GM18502 (cell line): ENCODE measurements around the gene DIAPH1.

Source experiments
- ATAC-seq: cut with Tn5 transposase; IDR thresholded peaks from one replicate; pipeline ENCODE4 v1.9.1; 2021; ENCODE audit warnings: mild to moderate bottlenecking; ENCODE audit not compliant: unreplicated experiment, poor library complexity

The DIAPH1 gene

DNA sequence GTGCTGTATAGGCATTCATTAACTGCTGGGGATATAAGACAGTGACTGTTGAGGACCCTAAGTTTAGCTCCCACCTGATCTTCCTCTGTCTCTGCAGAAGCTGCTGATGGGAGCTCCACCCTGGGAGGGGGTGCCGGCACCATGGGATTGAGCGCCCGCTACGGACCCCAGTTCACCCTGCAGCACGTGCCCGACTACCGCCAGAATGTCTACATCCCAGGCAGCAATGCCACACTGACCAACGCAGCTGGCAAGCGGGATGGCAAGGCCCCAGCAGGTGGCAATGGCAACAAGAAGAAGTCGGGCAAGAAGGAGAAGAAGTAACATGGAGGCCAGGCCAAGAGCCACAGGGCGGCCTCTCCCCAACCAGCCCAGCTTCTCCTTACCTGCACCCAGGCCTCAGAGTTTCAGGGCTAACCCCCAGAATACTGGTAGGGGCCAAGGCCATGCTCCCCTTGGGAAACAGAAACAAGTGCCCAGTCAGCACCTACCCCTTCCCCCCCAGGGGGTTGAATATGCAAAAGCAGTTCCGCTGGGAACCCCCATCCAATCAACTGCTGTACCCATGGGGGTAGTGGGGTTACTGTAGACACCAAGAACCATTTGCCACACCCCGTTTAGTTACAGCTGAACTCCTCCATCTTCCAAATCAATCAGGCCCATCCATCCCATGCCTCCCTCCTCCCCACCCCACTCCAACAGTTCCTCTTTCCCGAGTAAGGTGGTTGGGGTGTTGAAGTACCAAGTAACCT is 107.8 kb downstream of the DIAPH1 start:
- ATAC-seq: no peak

DNA sequence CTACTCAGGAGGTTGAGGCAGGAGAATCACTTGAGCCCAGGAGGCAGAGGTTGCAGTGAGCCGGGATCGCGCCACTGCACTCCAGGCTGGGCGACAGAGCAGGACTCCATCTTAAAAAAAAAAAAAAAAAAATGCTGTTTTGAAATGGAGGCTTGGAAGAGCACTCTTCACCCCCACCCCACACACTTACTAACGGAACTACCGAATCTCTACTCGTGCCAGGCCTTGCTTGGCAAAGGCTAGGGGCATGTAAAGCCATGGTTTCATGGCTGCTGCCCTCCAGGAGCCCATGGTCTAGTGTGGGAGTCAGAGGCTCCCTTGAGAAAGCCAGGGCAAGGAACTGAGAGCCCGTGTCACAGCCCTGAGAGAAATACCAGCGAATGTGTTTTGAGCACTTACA is 108.6 kb downstream of the DIAPH1 start:
- ATAC-seq: no peak

DNA sequence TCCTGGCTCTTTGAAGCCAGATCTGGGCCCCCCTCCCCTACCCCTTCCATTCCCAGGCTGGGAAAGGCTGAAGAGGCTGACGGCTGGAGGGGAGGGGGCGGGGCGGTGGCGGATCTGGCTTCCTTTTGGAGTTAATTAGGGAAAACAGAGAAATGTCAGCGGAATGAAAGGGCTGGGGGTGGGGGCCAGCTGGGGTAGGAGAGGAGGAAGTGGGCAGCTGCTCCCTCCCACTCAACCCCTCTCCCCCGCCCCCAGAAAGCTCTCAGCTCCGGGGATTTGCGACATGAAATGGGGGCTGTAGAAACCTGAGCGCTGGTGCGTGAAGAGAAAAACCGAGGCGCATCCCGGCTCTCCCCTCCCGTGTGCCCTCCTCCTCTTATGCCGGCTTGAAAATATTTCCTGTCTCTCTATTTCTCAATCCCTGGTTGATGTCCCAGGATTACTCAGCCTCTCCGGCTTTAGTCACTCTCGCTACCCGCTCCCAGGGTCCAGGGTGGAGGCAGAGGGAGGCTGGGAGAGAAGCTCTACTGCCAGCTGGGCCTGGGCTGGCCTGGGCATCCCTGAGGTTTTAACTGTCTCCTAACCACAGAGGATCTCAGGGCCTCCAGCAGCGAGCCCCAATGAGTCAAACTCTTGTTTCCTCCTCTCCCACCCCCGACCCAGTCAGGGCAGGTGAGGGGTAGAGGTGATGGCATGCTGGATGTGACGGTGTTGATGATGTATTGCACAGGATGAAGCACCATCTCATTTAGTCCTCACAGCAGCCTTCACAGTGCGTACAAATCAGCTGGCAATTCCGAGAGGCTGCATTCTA is 109.8 kb downstream of the DIAPH1 start:
- ATAC-seq: no peak

DNA sequence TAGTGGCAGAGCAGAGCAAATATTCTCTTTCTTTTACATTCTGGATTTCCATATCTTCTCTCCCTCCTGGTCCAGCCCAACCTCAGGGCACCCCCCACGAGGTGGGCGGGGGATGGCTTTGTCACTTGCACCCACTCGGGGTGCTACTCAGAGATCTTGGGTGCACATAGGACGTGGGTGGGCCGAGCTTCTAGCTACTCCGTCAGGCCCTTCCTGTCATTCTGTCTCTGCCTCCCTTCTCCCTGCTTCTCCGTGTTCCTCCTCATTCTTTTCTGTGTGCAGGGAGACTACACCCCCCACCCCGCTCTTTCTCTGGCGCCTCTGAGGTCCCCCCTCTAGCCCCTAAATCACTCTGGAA is 110.4 kb downstream of the DIAPH1 start:
- ATAC-seq: no peak

DNA sequence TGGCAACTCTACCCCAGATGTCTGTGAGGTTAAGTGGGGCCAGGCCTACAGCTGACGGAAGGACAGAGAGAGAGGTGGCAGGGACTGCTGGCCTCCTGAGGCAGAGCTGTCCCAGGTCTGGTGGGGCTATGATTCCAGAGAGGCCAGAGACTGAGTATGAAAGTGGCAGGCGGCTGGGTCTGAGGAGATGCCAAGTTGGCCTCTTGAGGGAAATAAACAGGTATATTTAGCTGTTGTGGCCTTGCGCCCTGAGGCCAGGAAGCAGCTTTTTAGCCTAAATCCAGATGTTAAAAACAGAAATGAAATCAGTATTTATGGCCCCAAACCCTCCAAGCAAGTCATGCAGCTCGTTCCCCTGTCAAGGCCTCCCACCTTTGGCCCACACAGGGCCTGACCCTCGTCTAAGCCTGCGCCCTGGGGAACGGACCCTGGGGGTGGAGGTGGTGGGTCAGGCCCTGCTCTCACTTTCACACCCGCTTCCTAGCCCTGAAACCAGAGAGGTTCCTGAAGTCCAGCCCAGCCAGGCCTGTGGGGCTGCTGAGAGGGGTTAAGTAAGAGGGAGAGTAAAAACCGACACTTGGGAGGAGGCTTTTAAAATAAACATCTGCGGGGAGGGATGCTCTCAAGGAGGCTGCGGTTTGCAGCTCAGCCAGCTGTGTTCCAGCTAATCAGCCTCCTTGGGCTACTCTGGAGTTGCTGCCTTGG is 111.3 kb downstream of the DIAPH1 start:
- peak; percentile 36 for ATAC-seq

DNA sequence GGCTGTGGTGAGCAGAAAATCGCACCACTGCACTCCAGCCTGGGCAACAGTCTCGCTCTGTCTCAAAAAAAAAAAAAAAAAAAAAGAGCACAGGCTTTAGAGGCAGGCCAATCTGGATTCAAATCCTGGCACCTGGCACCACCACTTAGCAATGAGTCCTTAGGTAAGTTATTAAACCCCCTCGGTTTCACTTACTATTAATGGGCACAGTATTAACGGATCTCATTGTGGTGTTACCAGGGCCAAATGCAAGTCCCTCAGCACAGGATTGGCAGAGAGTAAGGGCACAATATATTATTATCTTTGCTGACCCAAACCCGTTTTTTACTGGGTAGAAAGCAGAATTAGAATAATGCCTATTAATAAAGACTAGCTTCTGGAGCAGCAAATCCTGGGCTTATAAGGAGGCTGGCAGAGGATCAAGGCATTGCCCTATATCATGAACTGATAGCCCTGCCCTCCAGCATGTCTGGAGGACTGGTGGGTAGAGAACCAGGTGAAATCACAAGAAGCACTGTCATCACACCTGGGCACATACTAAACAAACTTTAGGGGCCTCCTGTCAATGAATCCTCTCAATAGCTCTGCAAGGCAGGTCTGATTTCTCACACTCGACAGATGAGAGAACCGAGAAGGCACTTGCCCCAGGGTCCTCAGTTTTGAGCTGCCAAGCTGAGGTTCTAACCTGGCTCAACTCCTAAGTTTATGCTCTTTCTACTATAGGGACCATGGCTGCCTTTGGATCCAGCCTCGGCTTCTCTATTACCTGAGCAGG is 112.2 kb downstream of the DIAPH1 start:
- no peak for ATAC-seq

DNA sequence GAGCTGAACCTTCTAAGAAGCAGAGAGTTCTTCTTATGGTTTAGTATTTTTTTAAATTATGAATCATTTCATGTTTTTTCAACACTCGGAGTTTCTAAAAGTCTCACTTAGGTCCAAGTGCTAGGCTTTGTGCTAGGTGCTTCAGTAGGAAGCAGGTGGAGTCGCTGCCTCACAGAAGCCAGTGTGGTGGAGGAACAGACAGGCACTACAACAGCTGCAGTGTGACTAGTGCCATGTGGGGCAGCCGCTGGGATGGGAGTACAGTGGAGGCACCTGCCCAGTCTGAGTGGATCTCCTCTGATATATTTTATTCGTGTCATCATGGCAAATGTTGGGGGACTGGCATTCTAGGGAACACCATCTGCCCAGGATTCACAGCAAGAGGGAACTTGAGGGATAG is 114.6 kb downstream of the DIAPH1 start:
- no peak for ATAC-seq

DNA sequence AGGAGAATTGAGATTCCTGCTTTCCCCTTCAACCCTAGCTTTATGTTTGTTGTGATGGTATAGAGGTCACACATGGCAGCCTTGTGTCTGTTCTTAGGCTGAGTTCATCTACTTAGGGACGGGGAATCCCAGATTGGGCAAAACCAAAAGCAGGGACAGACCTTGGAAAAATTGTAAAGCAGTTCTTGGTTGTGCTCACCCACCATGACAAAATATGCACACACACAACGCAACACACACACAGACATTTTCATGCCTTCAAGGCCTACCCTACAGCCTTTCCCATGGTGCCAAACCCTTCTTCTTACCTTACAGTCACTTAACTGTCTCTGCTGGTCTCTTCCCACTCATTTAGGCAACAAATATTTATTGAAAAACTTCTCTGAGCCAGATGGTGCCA is 115.1 kb downstream of the DIAPH1 start:
- no peak for ATAC-seq

DNA sequence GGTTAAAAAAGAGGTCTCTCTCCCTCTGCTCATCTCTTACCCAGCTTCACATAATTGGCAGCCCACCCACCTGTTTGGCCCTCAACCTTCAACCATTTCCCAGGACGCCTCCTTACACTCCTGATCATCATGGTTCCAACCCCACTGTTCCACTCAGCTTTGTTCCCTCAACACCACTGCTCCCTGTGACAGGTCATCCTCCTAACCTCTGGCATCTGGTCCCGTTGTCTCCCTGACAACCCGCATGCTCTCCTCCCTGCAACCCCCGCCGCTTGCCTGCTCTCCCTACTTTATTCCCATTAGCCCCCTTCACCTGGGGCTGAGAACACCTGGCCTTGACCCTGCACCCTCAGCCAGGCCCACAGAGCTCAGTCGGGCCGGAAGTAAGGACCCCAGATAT is 117.0 kb downstream of the DIAPH1 start:
- no peak for ATAC-seq

DNA sequence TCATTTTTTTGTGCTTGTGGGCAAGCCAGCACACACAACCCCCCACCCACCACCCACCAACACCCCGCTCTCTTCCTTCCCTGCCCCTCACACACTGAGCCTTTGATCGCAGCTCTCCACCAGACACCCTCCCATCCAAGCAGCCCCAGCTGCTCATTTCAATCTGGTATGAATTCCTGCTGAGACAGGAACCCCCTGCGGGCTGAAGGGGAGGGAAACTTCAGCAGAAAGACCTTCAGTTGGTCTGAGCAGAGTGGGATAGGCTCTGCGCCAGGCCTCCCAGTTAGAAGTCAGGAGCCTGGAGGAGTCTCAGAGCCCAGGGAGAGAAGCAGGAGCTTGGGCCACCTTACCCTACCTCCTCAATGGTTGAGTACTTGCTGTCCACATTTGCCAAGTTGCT is 122.8 kb downstream of the DIAPH1 start:
- no peak for ATAC-seq

DNA sequence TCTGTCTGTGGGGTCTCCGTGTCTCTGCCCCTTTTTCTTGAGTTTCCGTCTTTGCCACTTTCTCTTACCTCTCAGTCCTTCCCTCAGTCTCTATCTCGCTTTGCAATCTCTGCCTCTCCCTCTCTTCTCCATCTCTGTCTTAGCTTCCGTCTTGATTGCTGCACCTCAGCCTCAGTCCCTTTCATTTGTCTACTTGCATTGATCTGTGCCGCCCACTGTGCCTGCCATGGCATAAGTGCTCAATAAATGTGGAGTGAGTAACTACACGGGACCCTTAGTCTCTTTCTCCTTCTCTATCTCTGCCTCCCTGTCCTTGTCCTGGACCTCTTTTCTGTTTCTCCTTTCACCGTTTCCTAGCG is 123.4 kb downstream of the DIAPH1 start:
- ATAC-seq: no peak

DNA sequence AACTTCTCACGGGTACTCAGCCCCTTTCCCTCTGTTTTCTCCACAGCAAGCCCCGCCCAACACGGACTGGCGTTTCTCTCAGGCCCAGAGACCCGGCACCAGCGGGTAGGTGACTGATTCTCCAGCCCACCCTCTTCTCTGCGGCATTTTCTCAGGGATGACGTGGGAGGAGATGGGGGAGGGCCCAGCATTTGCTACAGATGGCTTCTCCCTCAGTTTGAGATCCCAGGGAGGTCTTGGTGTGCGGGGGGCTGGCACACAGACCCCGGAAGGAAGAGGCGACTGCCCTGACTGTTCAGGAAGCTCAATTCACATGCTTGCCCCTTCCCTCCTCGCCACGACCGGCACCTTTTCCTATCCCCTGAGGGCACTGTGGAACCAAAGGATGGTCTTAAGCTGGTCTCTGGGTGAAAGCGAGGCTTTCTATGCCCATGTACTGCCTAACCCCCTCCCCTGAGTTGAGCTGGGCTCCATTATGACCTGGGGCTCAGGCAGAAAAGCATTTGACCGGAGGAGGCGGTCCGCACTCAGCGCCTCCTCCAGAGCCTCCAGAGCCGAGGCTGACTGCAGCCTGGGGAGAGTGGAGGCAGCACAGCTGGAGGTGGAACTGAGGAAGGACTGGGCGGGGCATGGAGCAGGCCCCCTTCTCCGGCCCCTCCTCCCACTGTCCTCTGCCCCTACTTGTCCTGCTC is 123.9 kb downstream of the DIAPH1 start:
- ATAC-seq: no peak

DNA sequence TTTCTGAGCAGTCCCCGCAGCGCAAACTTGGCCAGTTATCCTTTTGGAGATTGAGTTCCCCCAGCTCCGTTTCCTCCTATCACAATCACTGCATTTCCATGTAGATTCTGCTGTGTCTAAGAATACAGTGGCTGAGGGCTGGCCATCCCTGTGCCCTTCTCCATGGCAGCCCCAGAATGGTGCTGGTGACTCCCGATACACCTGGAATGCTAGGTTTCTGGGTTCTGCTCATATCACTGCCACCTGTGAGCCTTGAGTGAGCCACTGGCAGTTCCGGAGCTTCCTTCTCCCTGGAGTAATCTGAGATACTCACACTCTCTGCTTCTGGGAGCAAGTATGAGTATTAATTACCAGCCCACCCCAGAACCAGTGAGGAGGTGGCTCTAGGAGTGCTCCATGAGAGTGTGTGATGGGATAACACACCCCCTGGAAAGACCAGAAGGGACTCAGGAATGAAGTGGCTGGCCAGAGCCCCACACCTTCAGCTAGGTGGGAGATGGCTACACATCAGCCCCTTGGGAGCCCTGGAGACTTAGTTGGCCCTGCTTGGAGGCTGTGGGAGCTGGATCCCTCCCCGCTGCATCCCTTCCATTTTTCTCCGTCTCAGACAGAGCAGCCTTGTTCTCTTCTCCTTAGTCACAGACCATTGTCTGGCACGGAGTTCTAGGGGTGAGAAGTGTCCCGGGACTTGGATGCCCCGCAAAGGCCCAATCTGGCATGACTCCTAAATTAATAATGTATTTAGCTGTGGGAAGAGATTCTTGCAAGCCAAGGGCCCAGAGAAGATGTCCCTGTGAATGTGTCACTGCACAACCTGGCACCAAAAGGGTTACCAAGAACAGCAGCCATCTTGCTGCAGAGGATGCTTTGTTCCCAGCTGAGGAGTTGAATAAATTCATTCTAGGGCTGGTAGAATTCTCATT is 125.0 kb downstream of the DIAPH1 start:
- no peak for ATAC-seq

DNA sequence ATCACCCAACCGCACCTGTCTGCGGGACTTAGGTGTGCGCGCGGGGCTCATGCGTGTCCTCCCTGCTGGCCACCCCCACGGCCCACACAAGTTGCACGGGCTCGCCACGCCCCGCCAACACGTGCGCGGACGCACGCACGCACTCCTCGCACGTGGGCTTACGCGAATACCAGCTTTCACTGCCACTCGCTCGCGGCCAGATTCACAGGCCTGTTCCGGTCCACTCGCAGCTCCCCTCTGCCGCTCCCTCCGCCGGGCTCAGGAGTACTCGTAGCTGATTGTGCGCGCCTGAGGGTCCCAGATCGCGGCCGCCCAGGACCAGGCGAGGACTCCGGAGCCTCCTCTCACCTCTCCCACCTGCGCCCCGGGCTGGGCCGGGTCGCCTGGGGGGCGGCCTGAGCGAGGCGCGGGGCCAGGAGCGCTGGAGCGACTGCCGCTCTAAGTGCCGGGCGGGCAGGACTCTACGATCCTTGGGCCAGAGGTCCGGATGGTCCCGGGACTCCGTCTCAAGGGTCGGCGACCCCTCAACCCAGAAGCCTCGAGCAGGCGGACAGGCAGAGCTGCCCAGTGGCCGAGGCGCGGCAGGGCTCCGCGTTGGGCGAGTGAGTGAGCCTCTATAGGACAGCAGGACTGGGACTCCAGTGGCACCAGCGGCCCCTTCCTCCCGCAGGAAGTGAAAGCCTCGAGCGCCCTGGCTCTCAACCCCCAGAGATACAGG is 126.5 kb downstream of the DIAPH1 start:
- no peak for ATAC-seq

DNA sequence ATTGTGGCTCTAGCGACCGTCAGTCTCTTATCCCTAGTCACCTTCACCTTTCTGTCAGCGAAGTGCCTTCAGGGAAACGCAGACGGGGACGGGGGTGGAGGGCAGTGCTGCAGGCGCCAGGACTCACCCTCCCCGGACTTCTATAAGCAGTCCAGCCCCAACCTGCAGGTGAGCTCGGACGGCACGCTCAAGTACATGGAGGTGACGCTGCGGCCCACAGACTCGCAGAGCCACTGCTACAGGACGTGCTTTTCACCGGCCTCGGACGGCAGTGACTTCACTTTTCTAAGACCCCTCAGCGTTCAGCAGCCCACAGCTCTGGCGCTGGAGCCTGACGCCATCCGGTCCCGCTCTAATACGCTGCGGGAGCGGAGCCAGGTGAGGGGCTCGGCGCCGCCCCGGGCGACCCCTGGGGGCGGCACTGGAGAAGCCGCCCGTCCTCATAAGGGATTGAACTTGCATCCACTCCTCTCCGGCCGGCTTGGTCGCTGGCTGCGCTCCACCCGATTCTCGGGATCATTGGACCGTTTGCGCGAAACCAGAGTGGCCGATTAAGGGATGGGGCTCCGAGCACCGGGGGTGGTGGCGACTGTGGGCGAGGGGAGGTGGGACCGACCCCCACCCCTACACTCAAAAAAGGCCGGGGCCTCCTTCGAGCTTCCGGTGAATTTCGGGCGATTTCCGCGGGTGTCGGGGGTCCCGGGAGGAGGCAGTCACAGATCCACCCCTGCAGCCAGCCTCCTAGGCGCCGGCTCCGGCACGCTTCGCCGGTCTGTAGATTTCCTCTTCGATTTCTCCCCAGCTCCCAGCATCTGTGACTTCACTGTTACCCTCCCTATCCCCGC is 127.3 kb downstream of the DIAPH1 start:
- ATAC-seq: no peak

DNA sequence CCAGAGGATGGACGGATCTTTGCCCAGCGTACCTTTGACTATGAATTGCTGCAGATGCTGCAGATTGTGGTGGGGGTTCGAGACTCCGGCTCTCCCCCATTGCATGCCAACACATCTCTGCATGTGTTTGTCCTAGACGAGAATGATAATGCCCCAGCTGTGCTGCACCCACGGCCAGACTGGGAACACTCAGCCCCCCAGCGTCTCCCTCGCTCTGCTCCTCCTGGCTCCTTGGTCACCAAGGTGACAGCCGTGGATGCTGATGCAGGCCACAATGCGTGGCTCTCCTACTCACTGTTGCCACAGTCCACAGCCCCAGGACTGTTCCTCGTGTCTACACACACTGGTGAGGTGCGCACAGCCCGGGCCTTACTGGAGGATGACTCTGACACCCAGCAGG is 128.0 kb downstream of the DIAPH1 start:
- ATAC-seq: no peak

DNA sequence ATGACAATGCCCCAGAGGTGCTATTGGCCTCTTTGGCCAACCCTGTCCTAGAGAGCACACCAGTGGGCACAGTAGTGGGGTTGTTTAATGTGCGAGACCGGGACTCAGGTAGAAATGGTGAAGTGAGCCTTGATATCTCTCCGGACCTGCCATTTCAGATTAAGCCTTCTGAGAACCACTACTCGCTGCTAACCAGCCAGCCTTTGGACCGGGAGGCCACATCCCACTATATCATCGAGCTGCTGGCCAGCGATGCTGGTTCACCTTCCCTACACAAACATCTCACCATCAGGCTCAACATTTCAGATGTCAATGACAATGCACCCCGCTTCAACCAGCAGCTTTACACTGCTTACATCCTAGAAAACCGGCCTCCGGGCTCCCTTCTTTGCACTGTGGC is 128.5 kb downstream of the DIAPH1 start:
- no peak for ATAC-seq

DNA sequence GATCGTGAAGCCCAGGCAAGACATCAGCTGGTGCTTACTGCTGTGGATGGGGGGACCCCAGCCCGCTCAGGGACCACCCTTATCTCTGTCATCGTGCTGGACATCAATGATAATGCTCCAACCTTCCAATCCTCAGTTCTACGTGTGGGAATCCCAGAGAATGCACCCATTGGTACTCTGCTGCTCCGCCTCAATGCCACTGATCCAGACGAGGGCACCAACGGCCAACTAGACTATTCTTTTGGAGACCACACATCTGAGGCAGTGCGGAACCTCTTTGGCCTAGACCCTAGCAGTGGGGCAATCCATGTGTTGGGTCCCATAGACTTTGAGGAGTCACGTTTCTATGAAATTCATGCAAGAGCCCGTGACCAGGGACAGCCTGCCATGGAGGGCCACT is 129.0 kb downstream of the DIAPH1 start:
- ATAC-seq: no peak
